ENCODE data around the gene CCNT2.

The CCNT2 gene

DNA sequence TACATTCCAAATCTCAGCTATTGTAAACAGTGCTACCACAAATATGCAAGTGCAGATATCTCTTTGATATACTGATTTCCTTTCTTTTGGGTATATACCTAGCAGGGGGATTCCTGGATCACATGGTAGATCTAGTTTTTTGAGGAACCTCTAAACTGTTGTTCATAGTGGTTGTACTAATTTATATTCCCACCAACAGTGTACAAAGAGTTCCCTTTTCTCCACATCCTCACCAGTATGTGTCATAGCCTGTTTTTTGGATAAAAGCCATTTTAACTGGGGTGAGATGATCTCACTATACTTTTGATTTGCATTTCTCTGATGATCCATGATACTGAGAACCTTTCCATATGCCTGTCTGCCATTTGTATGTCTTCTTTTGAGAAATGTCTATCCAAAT lies 6.3 kb upstream of the CCNT2 start:
- Histone ChIP-seq H3K4me2 (ENCODE audit: insufficient read depth, low read length) (no peak overlapping the region), H3K79me2 (ENCODE audit: insufficient read depth, low read length) (no peaks in the 10 kb centered on the region), H4K20me1 (ENCODE audit: insufficient read depth, low read length) (no peaks in the 10 kb centered on the region), H3K27ac (ENCODE audit: low read length) (no peak overlapping the region), H3K4me3 (ENCODE audit: low read depth in 1 of 2, low read length in 2 of 2) (no peak overlapping the region), H3K4me1 (ENCODE audit: insufficient read depth, low read length) (peaks cover 8% of the 10 kb centered on the region), H3K9ac (ENCODE audit: low read depth, low read length) (no peak overlapping the region), H3K9me3 (ENCODE audit: insufficient read depth, low read length, severe bottlenecking) (no peaks in the 10 kb centered on the region), H3K27me3 (ENCODE audit: insufficient read depth, low read length, poor library complexity) (no peaks in the 10 kb centered on the region), H2AFZ (ENCODE audit: low read depth, low read length) (no peak overlapping the region), H3K36me3 (ENCODE audit: insufficient read depth, low read length) (no peaks in the 10 kb centered on the region)
- DNase-seq (no peak), ATAC-seq (ENCODE audit: insufficient read depth, low read depth) (no peak)
- no peak for TF ChIP-seq EZH2 (IDR thresholded peaks at IDR 0.05; ENCODE audit: borderline replicate concordance, low read depth, low read length, severe bottlenecking)
- TF ChIP-seq, protein P1, sequence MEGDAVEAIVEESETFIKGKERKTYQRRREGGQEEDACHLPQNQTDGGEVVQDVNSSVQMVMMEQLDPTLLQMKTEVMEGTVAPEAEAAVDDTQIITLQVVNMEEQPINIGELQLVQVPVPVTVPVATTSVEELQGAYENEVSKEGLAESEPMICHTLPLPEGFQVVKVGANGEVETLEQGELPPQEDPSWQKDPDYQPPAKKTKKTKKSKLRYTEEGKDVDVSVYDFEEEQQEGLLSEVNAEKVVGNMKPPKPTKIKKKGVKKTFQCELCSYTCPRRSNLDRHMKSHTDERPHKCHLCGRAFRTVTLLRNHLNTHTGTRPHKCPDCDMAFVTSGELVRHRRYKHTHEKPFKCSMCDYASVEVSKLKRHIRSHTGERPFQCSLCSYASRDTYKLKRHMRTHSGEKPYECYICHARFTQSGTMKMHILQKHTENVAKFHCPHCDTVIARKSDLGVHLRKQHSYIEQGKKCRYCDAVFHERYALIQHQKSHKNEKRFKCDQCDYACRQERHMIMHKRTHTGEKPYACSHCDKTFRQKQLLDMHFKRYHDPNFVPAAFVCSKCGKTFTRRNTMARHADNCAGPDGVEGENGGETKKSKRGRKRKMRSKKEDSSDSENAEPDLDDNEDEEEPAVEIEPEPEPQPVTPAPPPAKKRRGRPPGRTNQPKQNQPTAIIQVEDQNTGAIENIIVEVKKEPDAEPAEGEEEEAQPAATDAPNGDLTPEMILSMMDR (IDR thresholded peaks at IDR 0.05; ENCODE audit: borderline replicate concordance, extremely low read depth, low read length, poor library complexity, severe bottlenecking), result no peak

DNA sequence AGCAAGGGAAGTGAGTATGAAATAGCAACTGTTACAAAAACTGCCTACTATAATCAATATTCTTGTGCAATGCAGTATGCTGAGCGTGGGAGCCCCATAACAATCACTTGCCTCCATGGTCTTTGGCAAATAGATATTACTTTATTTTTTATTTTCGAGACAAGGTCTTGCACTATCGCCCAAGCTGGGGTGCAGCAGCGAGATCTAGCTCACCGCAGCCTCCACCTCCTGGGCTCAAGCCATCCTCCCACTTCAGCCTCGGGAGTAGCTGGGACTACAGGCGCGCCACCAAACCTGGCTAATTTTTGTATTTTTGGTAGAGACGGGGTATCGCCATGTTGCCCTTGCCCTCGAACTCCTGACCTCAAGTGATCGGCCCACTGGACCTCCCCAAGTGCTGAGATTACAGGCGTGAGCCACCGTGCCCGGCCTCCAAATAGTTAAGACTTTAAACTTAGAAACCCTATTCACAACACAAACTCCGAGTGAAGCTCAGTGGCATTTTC lies 1.2 kb upstream of the CCNT2 start:
- Histone ChIP-seq H3K27me3 (ENCODE audit: insufficient read depth, low read length, poor library complexity) (no peaks in the 10 kb centered on the region), H3K4me1 (ENCODE audit: insufficient read depth, low read length) (peaks cover 33% of the 10 kb centered on the region), H3K36me3 (ENCODE audit: insufficient read depth, low read length) (peaks cover 11% of the 10 kb centered on the region; the same call in 1 of the 2 replicates), H3K9me3 (ENCODE audit: insufficient read depth, low read length, severe bottlenecking) (no peaks in the 10 kb centered on the region), H3K4me3 (ENCODE audit: low read depth in 1 of 2, low read length in 2 of 2) (peak overlapping the region; percentile 68 to 74), H4K20me1 (ENCODE audit: insufficient read depth, low read length) (peaks cover 22% of the 10 kb centered on the region; the same call in 1 of the 2 replicates), H3K9ac (ENCODE audit: low read depth, low read length) (peak overlapping the region; percentile 94), H3K4me2 (ENCODE audit: insufficient read depth, low read length) (peak overlapping the region; percentile 75), H2AFZ (ENCODE audit: low read depth, low read length) (peak overlapping the region; percentile 87), H3K27ac (ENCODE audit: low read length) (peak overlapping the region; percentile 90), H3K79me2 (ENCODE audit: insufficient read depth, low read length) (peaks cover 37% of the 10 kb centered on the region)
- DNase-seq (peak; percentile 47), ATAC-seq (ENCODE audit: insufficient read depth, low read depth) (no peak)
- no peak for TF ChIP-seq EZH2 (IDR thresholded peaks at IDR 0.05; ENCODE audit: borderline replicate concordance, low read depth, low read length, severe bottlenecking)
- TF ChIP-seq, protein P1 (IDR thresholded peaks at IDR 0.05; ENCODE audit: borderline replicate concordance, extremely low read depth, low read length, poor library complexity, severe bottlenecking), result no peak

DNA sequence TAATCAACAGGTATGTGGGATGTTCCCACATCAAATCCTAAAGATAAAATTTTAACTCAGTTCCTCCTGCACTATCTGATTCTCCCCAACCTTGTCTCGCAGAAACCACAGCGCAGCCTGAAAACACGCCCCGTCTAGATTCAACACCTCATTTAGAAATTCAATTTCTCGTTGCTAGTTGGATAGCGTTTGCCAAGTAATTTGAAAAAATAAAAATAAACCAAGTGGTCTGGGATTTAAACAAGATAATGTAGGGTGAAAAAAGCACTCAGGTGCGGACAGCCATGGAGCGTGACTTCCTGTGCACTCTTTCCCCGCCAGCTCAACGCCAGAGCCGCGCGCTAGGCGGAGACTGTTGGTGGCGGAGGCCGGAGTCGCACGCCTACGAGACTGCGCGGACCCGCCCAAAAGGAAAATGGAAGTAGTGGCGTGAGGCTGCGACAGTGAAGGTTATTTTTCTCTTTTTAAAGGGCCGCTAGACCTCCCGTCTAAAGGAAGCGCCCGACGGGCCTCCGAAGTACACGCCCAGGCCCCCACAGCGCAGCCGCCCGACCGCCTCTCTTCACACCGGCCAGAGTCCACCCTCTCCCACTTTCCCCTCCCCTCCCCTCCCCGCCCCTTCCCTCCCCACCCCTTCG lies 615 bp upstream of the CCNT2 start:
- Histone ChIP-seq H4K20me1 (ENCODE audit: insufficient read depth, low read length) (peaks cover 28% of the 10 kb centered on the region; the same call in 1 of the 2 replicates), H3K4me1 (ENCODE audit: insufficient read depth, low read length) (peaks cover 38% of the 10 kb centered on the region), H3K27ac (ENCODE audit: low read length) (peak overlapping the region; percentile 90), H3K9me3 (ENCODE audit: insufficient read depth, low read length, severe bottlenecking) (no peaks in the 10 kb centered on the region), H3K4me3 (ENCODE audit: low read depth in 1 of 2, low read length in 2 of 2) (peak overlapping the region; percentile 68 to 74), H3K9ac (ENCODE audit: low read depth, low read length) (peak overlapping the region; percentile 94), H3K4me2 (ENCODE audit: insufficient read depth, low read length) (peak overlapping the region; percentile 75), H3K36me3 (ENCODE audit: insufficient read depth, low read length) (peaks cover 15% of the 10 kb centered on the region; the same call in 1 of the 2 replicates), H3K27me3 (ENCODE audit: insufficient read depth, low read length, poor library complexity) (no peaks in the 10 kb centered on the region), H2AFZ (ENCODE audit: low read depth, low read length) (peak overlapping the region; percentile 87), H3K79me2 (ENCODE audit: insufficient read depth, low read length) (peaks cover 43% of the 10 kb centered on the region)
- DNase-seq, result no peak
- ATAC-seq (ENCODE audit: insufficient read depth, low read depth), result peak; percentile 81
- TF ChIP-seq EZH2 (IDR thresholded peaks at IDR 0.05; ENCODE audit: borderline replicate concordance, low read depth, low read length, severe bottlenecking), result no peak
- TF ChIP-seq, protein P1 (IDR thresholded peaks at IDR 0.05; ENCODE audit: borderline replicate concordance, extremely low read depth, low read length, poor library complexity, severe bottlenecking), result peak; percentile 42

Data from DND-41 (cell line).